HS-27A (cell line): ENCODE data around the gene POPDC3.

Experiments used
- DNase-seq: peaks from one replicate; pipeline ENCODE4 v3.0.0-alpha.2; 2012; ENCODE audit warnings: low read depth, missing footprints

The POPDC3 gene

GRCh38 chr6:105151644-105152043 lies 28.2 kb downstream of the POPDC3 start:
- DNase-seq: no peak

- DNase-seq: no peak
Measured at GRCh38 chr6:105138141-105138540, 41.7 kb downstream of the POPDC3 start.

- no peak for DNase-seq
Measured at GRCh38 chr6:105137388-105137787, 42.4 kb downstream of the POPDC3 start.

GRCh38 chr6:105136431-105137350 lies 43.1 kb downstream of the POPDC3 start:
- peak; percentile 35 for DNase-seq

- DNase-seq: no peak
Measured at GRCh38 chr6:105135907-105136430, 43.8 kb downstream of the POPDC3 start.

- DNase-seq: no peak
Measured at GRCh38 chr6:105135056-105135455, 44.8 kb downstream of the POPDC3 start.

GRCh38 chr6:105122717-105123116 lies 57.1 kb downstream of the POPDC3 start:
- no peak for DNase-seq

- DNase-seq: no peak
Measured at GRCh38 chr6:105121981-105122380, 57.8 kb downstream of the POPDC3 start.

GRCh38 chr6:105120570-105120969 lies 59.2 kb downstream of the POPDC3 start:
- DNase-seq: no peak

GRCh38 chr6:105116150-105116549 lies 63.7 kb downstream of the POPDC3 start:
- no peak for DNase-seq

GRCh38 chr6:105113422-105113821 lies 66.4 kb downstream of the POPDC3 start:
- DNase-seq: no peak

- DNase-seq: no peak
Measured at GRCh38 chr6:105112577-105112976, 67.2 kb downstream of the POPDC3 start.

- no peak for DNase-seq
Measured at GRCh38 chr6:105111871-105112270, 67.9 kb downstream of the POPDC3 start.

GRCh38 chr6:105111105-105111504 lies 68.7 kb downstream of the POPDC3 start:
- no peak for DNase-seq

- no peak for DNase-seq
Measured at GRCh38 chr6:105109955-105110895, 69.6 kb downstream of the POPDC3 start.

- DNase-seq: no peak
Measured at GRCh38 chr6:105108631-105109262, 71.1 kb downstream of the POPDC3 start.
